Suprapubic skin (tissue), 4 donors: ENCODE results near the gene SLC9C1.

Experiments used
- POLR2A ChIP-seq, 2 donors: fragments of 450-650 bp; IDR thresholded peaks; one replicate each; pipeline ENCODE4 v1.6.1; 2017; ENCODE audit warnings: antibody characterized with exemption in 2 of 2, mild to moderate bottlenecking in 2 of 2, moderate library complexity in 2 of 2
- POLR2AphosphoS5 ChIP-seq, 3 donors: sonication (generic); formaldehyde crosslinking; IDR thresholded peaks; one replicate each; pipeline ENCODE4 v1.6.1; 2017; ENCODE audit warnings: antibody characterized with exemption in 3 of 3
- TF ChIP-seq, protein P1 (sequence below), 2 donors: fragments of 200-600 bp in 1 of 2; fragments of 450-650 bp in 1 of 2; sonication (generic) in 1 of 2; IDR thresholded peaks; one replicate each; pipeline ENCODE4 v1.5.1; 2016 to 2019; ENCODE audit warnings: antibody characterized with exemption in 2 of 2, mild to moderate bottlenecking in 1 of 2, moderate library complexity in 1 of 2

DNA sequence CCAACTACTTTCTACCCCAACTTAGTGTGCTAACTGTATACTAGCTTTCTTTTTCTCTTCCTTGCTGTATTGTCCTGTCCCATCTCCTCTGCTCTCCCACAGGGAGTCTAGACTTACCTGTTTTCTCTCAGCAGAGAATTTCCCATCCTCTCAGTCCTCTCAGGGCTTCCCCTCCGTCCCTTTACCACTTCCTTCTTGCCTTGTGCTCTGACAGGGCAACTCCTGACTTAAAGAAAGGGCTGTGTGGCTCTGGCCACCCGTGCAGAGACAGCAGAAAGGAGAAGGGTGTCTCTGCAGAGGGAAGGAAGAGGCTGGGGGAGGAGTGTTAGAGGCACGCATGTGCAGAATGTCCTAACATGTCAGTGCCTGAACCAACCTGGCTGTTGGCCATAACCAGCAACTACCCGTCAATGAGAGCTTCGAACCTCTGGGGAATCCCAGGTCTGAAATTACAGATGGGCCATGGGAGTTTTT lies 161.0 kb downstream of the SLC9C1 start, which contains the start of gene GCSAM:
- TF ChIP-seq, protein P1, sequence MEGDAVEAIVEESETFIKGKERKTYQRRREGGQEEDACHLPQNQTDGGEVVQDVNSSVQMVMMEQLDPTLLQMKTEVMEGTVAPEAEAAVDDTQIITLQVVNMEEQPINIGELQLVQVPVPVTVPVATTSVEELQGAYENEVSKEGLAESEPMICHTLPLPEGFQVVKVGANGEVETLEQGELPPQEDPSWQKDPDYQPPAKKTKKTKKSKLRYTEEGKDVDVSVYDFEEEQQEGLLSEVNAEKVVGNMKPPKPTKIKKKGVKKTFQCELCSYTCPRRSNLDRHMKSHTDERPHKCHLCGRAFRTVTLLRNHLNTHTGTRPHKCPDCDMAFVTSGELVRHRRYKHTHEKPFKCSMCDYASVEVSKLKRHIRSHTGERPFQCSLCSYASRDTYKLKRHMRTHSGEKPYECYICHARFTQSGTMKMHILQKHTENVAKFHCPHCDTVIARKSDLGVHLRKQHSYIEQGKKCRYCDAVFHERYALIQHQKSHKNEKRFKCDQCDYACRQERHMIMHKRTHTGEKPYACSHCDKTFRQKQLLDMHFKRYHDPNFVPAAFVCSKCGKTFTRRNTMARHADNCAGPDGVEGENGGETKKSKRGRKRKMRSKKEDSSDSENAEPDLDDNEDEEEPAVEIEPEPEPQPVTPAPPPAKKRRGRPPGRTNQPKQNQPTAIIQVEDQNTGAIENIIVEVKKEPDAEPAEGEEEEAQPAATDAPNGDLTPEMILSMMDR (IDR thresholded peaks at IDR 0.05): no peak
- TF ChIP-seq POLR2AphosphoS5 (IDR thresholded peaks at IDR 0.05): no peak
- no peak for TF ChIP-seq POLR2A (IDR thresholded peaks at IDR 0.05)
